Right lobe of liver (tissue), 4 donors: ENCODE results near the gene CTAGE1.
"Not testable (repeated sequence)": the region's sequence is repeated elsewhere in the genome, so short reads cannot be mapped to it uniquely, and the experiment has no call there.

Source experiments
- CTCF ChIP-seq, 4 donors: fragments of 200-600 bp in 3 of 4; fragments of 450-650 bp in 1 of 4; IDR thresholded peaks; one replicate each; pipeline versions ENCODE4 v1.5.1 to v1.8.0; 2016 to 2022; ENCODE audit warnings: antibody characterized with exemption in 4 of 4, mild to moderate bottlenecking in 2 of 4
- POLR2A ChIP-seq: fragments of 450-650 bp; IDR thresholded peaks from one replicate; pipeline ENCODE4 v1.6.1; 2017; ENCODE audit warnings: antibody characterized with exemption, mild to moderate bottlenecking
- donor health status: DM: no; HTN: no; CAD: no.
- donor health status: DM: no; HTN: no; CAD: no.
- donor health status: DM: no; HTN: yes; CAD: no.

DNA sequence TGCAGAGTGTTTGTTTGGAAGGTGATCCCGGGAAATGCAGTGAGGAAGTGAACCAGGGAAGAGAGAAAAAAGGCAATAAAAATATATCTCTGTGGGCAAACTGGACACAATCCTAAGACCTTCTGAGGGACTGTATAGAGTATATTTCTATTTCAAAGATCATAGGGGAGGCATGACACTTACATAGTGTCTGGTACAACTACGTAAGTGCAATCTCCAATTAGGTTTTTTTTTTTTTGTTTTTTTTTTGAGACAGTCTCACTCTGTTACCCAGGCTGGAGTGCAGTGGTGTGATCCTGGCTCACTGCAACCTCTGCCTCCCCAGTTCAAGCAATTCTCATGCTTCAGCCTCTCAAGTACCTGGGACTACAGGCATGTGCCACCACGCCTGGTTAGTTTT lies 24.6 kb downstream of the CTAGE1 start:
- not testable (repeated sequence) for TF ChIP-seq POLR2A; CTCF (IDR thresholded peaks at IDR 0.05)
